H9 (cell line): ENCODE measurements around the gene MYBPC3. TPM values are rescaled to one million over a fixed set of nuclear protein-coding genes. Genes with fewer than 3 reads are reported as not detected.

Source experiments
- DNase-seq: peaks from one replicate; pipeline ENCODE4 v3.0.0-alpha.2; 2017
- H2AFZ ChIP-seq: one replicate; pipeline ENCODE4 v1.6.1; 2013; ENCODE audit warnings: mild to moderate bottlenecking, low read length, control low read depth, moderate library complexity
- H2AK5ac ChIP-seq: 2 replicates; pipeline ENCODE4 v1.6.1; 2013; ENCODE audit warnings: low read length, control low read depth, mixed read lengths; ENCODE audit not compliant: insufficient read length
- H2BK120ac ChIP-seq: one replicate; pipeline ENCODE4 v1.6.1; 2013; ENCODE audit warnings: low read depth, mild to moderate bottlenecking, low read length, control low read depth, inconsistent platforms; ENCODE audit not compliant: poor library complexity, severe bottlenecking
- H2BK12ac ChIP-seq: 2 replicates; pipeline ENCODE4 v1.6.1; 2013; ENCODE audit warnings: low read length, control low read depth, mixed read lengths, low read depth; ENCODE audit not compliant: insufficient read length
- H2BK15ac ChIP-seq: 2 replicates; pipeline ENCODE4 v1.6.1; 2013; ENCODE audit warnings: low read depth, low read length, control low read depth
- H2BK20ac ChIP-seq: one replicate; pipeline ENCODE4 v1.6.1; 2013; ENCODE audit warnings: low read depth, mild to moderate bottlenecking, low read length, control low read depth, inconsistent platforms; ENCODE audit not compliant: poor library complexity, severe bottlenecking
- H2BK5ac ChIP-seq: 2 replicates; pipeline ENCODE4 v1.6.1; 2013; ENCODE audit warnings: low read length, control low read depth, mixed read lengths; ENCODE audit not compliant: insufficient read length
- H3K14ac ChIP-seq: 2 replicates; pipeline ENCODE4 v1.6.1; 2013; ENCODE audit warnings: low read length, control low read depth; ENCODE audit not compliant: insufficient read depth
- H3K18ac ChIP-seq: 2 replicates; pipeline ENCODE4 v1.6.1; 2013; ENCODE audit warnings: low read depth, mild to moderate bottlenecking, mixed read lengths, low read length, control low read depth; ENCODE audit not compliant: insufficient read length
- H3K23ac ChIP-seq: 2 replicates; pipeline ENCODE4 v1.6.1; 2013; ENCODE audit warnings: low read length, control low read depth, mixed read lengths, low read depth; ENCODE audit not compliant: insufficient read length
- H3K23me2 ChIP-seq: 2 replicates; pipeline ENCODE4 v1.6.1; 2013; ENCODE audit warnings: low read depth, mild to moderate bottlenecking, mixed read lengths, low read length, control low read depth; ENCODE audit not compliant: insufficient read length, poor library complexity, severe bottlenecking
- H3K27ac ChIP-seq: 2 replicates; pipeline ENCODE4 v1.5.1; 2013; ENCODE audit warnings: low read length, control low read depth, mixed read lengths, low read depth; ENCODE audit not compliant: insufficient read length
- H3K27me3 ChIP-seq: 2 replicates; pipeline ENCODE4 v1.6.1; 2013; ENCODE audit warnings: low read length, control low read depth, inconsistent platforms; ENCODE audit not compliant: insufficient read depth
- H3K4ac ChIP-seq: 2 replicates; pipeline ENCODE4 v1.6.1; 2013; ENCODE audit warnings: low read depth, mild to moderate bottlenecking, control low read depth, inconsistent platforms, low read length, moderate library complexity
- H3K4me1 ChIP-seq: 2 replicates; pipeline ENCODE4 v1.6.1; 2013; ENCODE audit warnings: low read length, control low read depth, inconsistent platforms; ENCODE audit not compliant: insufficient read depth
- H3K4me2 ChIP-seq: 2 replicates; pipeline ENCODE4 v1.6.1; 2013; ENCODE audit warnings: low read length, control low read depth, mixed read lengths; ENCODE audit not compliant: insufficient read length, insufficient read depth
- H3K56ac ChIP-seq: 2 replicates; pipeline ENCODE4 v1.6.1; 2013; ENCODE audit warnings: low read depth, mild to moderate bottlenecking, mixed read lengths, low read length, control low read depth; ENCODE audit not compliant: insufficient read length
- H3K79me1 ChIP-seq: 2 replicates; pipeline ENCODE4 v1.6.1; 2013; ENCODE audit warnings: low read depth, mild to moderate bottlenecking, moderate library complexity, low read length, control low read depth, inconsistent platforms; ENCODE audit not compliant: insufficient read depth, poor library complexity, severe bottlenecking
- H3K79me2 ChIP-seq: 2 replicates; pipeline ENCODE4 v1.6.1; 2013; ENCODE audit warnings: low read length, control low read depth, inconsistent platforms; ENCODE audit not compliant: insufficient read depth
- H3K9ac ChIP-seq: 2 replicates; pipeline ENCODE4 v1.6.1; 2013; ENCODE audit warnings: low read length, control low read depth, mixed read lengths; ENCODE audit not compliant: insufficient read length; ENCODE audit errors: extremely low read depth
- H3K9me3 ChIP-seq: one replicate; pipeline ENCODE4 v1.6.1; 2013; ENCODE audit warnings: low read depth, low read length, inconsistent platforms; ENCODE audit not compliant: control insufficient read depth
- H3T11ph ChIP-seq: one replicate; pipeline ENCODE4 v1.6.1; 2013; ENCODE audit warnings: mild to moderate bottlenecking, low read length, control low read depth, inconsistent platforms
- H4K20me1 ChIP-seq: one replicate; pipeline ENCODE4 v1.6.1; 2013; ENCODE audit not compliant: control insufficient read depth, insufficient read length, insufficient read depth
- H4K5ac ChIP-seq: 2 replicates; pipeline ENCODE4 v1.6.1; 2013; ENCODE audit warnings: low read depth, mild to moderate bottlenecking, mixed read lengths, low read length, control low read depth; ENCODE audit not compliant: insufficient read length
- H4K8ac ChIP-seq: replicated peaks from 2 replicates; pipeline ENCODE4 v1.6.1; 2013; ENCODE audit warnings: low read length, control low read depth, mixed read lengths, low read depth; ENCODE audit not compliant: insufficient read length
- H4K91ac ChIP-seq: 2 replicates; pipeline ENCODE4 v1.6.1; 2013; ENCODE audit warnings: low read depth, mild to moderate bottlenecking, moderate library complexity, mixed read lengths, low read length, control low read depth; ENCODE audit not compliant: insufficient read length
- H3K27ac Mint-ChIP-seq, 3 experiments: 2 replicates in 2 of 3; 3 replicates in 1 of 3; pipeline ENCODE4 v1.8.0; 2020 to 2021; ENCODE audit warnings: mixed read lengths in 3 of 3, mild to moderate bottlenecking in 1 of 3, moderate library complexity in 1 of 3
- H3K27me3 Mint-ChIP-seq: 2 replicates; pipeline ENCODE4 v1.8.0; 2021; ENCODE audit warnings: low read depth, mild to moderate bottlenecking, moderate library complexity, mixed read lengths
- H3K36me3 Mint-ChIP-seq, 3 experiments: 2 replicates in 2 of 3; 3 replicates in 1 of 3; pipeline ENCODE4 v1.8.0; 2020 to 2021; ENCODE audit warnings: low read depth in 3 of 3, mixed read lengths in 3 of 3; ENCODE audit not compliant: insufficient read depth in 1 of 3
- H3K4me1 Mint-ChIP-seq, 2 experiments: 2 replicates each; pipeline ENCODE4 v1.8.0; 2020; ENCODE audit warnings: mixed read lengths in 2 of 2
- H3K4me3 Mint-ChIP-seq, 2 experiments: 2 replicates in 1 of 2; 3 replicates in 1 of 2; pipeline ENCODE4 v1.8.0; 2020 to 2021; ENCODE audit warnings: mild to moderate bottlenecking in 2 of 2, mixed read lengths in 2 of 2, moderate library complexity in 1 of 2
- H3K9me3 Mint-ChIP-seq, 2 experiments: 2 replicates in 1 of 2; 3 replicates in 1 of 2; pipeline ENCODE4 v1.8.0; 2020; ENCODE audit warnings: mild to moderate bottlenecking in 2 of 2, mixed read lengths in 2 of 2, moderate library complexity in 1 of 2
- WGBS: extraction: QIAGEN DNeasy Blood & Tissue Kit; methylation state at CpG from one replicate; pipeline ENCODE4 v1.1.7; 2013; ENCODE audit warnings: missing lambda C conversion rate, low lambda C conversion rate, mixed read lengths; ENCODE audit not compliant: insufficient read length; ENCODE audit errors: extremely low coverage; 5-methylcytosine and 5-hydroxymethylcytosine counted together
- total RNA-seq: library from RNA; stranded (reverse); gene quantifications from 2 replicates; pipeline ENCODE4 v1.2.1, GENCODE V29; 2021
- TF ChIP-seq, protein P1 (sequence below): fragments of 200-600 bp; sonication (generic); conservative IDR thresholded peaks from 3 replicates; pipeline ENCODE4 v1.8.0; 2021; ENCODE audit warnings: antibody characterized with exemption, mild to moderate bottlenecking

MYBPC3 gene
- total RNA-seq, 1 experiment from 2014 or later: not detected

DNA sequence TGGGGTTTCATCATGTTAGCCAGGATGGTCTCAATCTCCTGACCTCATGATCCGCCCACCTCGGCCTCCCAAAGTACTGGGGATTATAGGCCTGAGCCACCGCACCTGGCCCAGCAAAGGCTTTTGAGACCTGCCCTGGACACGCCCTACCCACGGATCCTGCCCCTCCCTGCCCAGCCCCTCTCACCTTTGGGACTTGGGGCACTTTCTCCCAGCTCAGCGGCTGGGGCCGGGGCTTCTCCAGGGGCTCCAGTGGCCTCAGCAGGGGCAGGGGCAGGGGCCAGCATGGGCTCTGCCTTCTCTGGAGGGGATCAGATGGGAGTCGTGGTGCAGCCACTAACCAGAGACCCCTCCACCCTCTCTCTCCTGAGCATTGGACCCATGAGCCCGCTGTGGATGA is 2.2 kb downstream of the MYBPC3 start:
- H4K20me1 ChIP-seq: no peaks in the 10 kb centered on the region
- H3K27ac Mint-ChIP-seq: peak overlapping the region in 2 of 3 experiments; percentile 44 to 96; a peak in 2 of 7 replicates
- H3K4ac ChIP-seq: no peak overlapping the region
- TF ChIP-seq, protein P1, sequence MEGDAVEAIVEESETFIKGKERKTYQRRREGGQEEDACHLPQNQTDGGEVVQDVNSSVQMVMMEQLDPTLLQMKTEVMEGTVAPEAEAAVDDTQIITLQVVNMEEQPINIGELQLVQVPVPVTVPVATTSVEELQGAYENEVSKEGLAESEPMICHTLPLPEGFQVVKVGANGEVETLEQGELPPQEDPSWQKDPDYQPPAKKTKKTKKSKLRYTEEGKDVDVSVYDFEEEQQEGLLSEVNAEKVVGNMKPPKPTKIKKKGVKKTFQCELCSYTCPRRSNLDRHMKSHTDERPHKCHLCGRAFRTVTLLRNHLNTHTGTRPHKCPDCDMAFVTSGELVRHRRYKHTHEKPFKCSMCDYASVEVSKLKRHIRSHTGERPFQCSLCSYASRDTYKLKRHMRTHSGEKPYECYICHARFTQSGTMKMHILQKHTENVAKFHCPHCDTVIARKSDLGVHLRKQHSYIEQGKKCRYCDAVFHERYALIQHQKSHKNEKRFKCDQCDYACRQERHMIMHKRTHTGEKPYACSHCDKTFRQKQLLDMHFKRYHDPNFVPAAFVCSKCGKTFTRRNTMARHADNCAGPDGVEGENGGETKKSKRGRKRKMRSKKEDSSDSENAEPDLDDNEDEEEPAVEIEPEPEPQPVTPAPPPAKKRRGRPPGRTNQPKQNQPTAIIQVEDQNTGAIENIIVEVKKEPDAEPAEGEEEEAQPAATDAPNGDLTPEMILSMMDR: no peak
- no peak overlapping the region for H2AK5ac ChIP-seq
- H3K23ac ChIP-seq: no peak overlapping the region
- H3K14ac ChIP-seq: no peak overlapping the region
- no peak overlapping the region for H3K4me3 Mint-ChIP-seq
- H2BK5ac ChIP-seq: no peak overlapping the region
- H4K5ac ChIP-seq: no peak overlapping the region
- no peak overlapping the region for H3T11ph ChIP-seq
- no peak overlapping the region for H3K56ac ChIP-seq
- H3K36me3 Mint-ChIP-seq: no peaks in the 10 kb centered on the region
- H3K27me3 Mint-ChIP-seq: no peaks in the 10 kb centered on the region
- H3K4me1 Mint-ChIP-seq: peaks cover 11 to 16% of the 10 kb centered on the region in 2 experiments
- H2BK20ac ChIP-seq: no peak overlapping the region
- H4K8ac ChIP-seq: no peak overlapping the region
- no peaks in the 10 kb centered on the region for H3K79me2 ChIP-seq
- H2BK15ac ChIP-seq: no peak overlapping the region
- H3K23me2 ChIP-seq: no peaks in the 10 kb centered on the region
- no peaks in the 10 kb centered on the region for H3K9me3 Mint-ChIP-seq
- DNase-seq: no peak
- no peak overlapping the region for H4K91ac ChIP-seq
- H3K27ac ChIP-seq: no peak overlapping the region
- H2BK120ac ChIP-seq: no peak overlapping the region
- H3K4me1 ChIP-seq: no peaks in the 10 kb centered on the region
- no peak overlapping the region for H3K4me2 ChIP-seq
- no peaks in the 10 kb centered on the region for H3K9me3 ChIP-seq
- H3K18ac ChIP-seq: no peak overlapping the region
- no peak overlapping the region for H2AFZ ChIP-seq
- no peaks in the 10 kb centered on the region for H3K79me1 ChIP-seq
- H3K9ac ChIP-seq: no peak overlapping the region
- no peak overlapping the region for H2BK12ac ChIP-seq
- WGBS: no CpG with 5 or more reads among the region's 9 CpGs
- no peaks in the 10 kb centered on the region for H3K27me3 ChIP-seq
